GM15510 (cell line): ENCODE measurements around the gene AAR2.

Source experiments
- POLR2A ChIP-seq: IDR thresholded peaks from 3 replicates; pipeline ENCODE4 v1.6.1; 2011; ENCODE audit warnings: borderline replicate concordance; ENCODE audit not compliant: insufficient read length; ENCODE audit errors: extremely low read depth

The AAR2 gene

GRCh38 chr20:36267605-36268381 is 31.5 kb downstream of the AAR2 start:
- no peak for TF ChIP-seq POLR2A

GRCh38 chr20:36268440-36269342 is 32.4 kb downstream of the AAR2 start:
- TF ChIP-seq POLR2A: no peak

GRCh38 chr20:36269507-36269906 is 33.2 kb downstream of the AAR2 start:
- no peak for TF ChIP-seq POLR2A

GRCh38 chr20:36270744-36271638 is 34.7 kb downstream of the AAR2 start:
- no peak for TF ChIP-seq POLR2A

- TF ChIP-seq POLR2A: no peak
These were observed 35.6 kb downstream of the AAR2 start for GRCh38 chr20:36271639-36272546.

GRCh38 chr20:36272547-36273220 is 36.4 kb downstream of the AAR2 start:
- no peak for TF ChIP-seq POLR2A

GRCh38 chr20:36273414-36274180 is 37.3 kb downstream of the AAR2 start:
- TF ChIP-seq POLR2A: no peak

GRCh38 chr20:36274181-36274841 is 38.0 kb downstream of the AAR2 start:
- TF ChIP-seq POLR2A: no peak

- no peak for TF ChIP-seq POLR2A
These were observed 38.7 kb downstream of the AAR2 start for GRCh38 chr20:36275011-36275410.

GRCh38 chr20:36275441-36276189 is 39.3 kb downstream of the AAR2 start:
- no peak for TF ChIP-seq POLR2A

- TF ChIP-seq POLR2A: no peak
These were observed 41.3 kb downstream of the AAR2 start for GRCh38 chr20:36277546-36277945.
